ENCODE measurements around the gene NFE2L2. TPM values are rescaled to one million over a fixed set of nuclear protein-coding genes. Genes with fewer than 3 reads are reported as not detected.

Gene NFE2L2
- total and polyA plus RNA-seq, 12 donors, result 26.4 to 67.9 (median 54.9) TPM

DNA sequence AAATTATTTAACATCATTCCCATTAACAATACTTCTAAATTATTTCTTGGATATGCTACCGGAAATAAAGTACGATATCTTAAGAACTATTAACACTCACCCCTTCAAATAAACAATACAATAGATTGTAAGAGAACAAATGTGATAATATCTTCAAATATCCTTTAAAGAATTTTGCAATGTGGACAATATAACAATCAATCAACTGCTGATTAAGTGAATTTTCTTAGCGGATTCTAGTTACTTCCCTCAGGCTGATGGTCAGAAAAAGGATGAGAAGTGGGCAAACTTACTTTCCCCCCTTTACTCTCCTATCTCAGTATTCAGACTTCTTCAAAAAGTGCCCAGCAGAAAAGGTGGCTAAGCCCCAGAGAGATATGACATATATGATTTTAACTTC, 10.8 kb downstream of the NFE2L2 start:
- Histone ChIP-seq H3K27me3 (no peaks in the 10 kb centered on the region), H3K27ac (peak overlapping the region in 2 of 10 donors; percentile 7 to 77), H3K36me3 (peaks cover 0 to 36% (median 0%) of the 10 kb centered on the region in 9 donors), H3K4me3 (no peak overlapping the region), H3K9me3 (peaks cover 0 to 5% (median 0%) of the 10 kb centered on the region in 11 donors), H3K4me1 (peaks cover 21 to 98% (median 94%) of the 10 kb centered on the region in 9 donors)
- DNase-seq (no peak), ATAC-seq (no peak)
- intact Hi-C loops (cut with DNase I), result no loop called here
- 80 to 81% methylated on average over 3 of the region's 3 CpGs for WGBS, 2 donors
- TF ChIP-seq CTCF (IDR thresholded peaks at IDR 0.05), result no peak

DNA sequence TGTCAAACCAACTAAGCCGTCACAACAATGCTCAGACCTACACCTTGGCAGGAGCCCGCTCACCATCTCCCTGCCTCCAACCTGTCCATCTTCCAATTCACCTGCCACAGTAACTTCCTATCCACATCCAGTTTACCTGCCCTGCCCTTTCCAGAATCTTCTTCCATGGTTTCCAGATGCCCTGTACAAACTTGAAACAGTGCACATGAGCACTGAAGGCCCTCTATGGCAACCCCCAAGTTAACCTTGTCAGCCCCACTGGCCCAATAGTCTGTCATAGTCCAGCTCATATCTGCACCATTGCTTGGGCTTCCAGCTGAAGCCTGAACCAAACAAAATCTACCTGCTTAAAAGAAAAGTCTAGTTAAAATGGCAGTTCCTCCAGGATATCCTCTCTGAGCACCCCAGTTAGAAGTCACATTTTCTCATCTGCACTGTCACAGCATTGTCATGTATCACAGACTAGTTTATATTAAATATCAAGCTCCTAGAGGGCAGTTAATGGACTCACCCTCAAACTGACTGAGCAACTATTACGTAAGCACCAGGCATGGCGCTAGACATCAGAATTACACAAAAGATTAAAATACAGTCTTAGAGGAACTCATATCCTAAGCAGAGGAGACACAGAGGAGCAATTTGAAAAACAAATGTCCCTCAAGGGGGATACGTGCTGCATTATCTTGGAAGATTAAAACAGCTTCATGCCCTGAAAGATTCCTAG, 11.6 kb downstream of the NFE2L2 start:
- Histone ChIP-seq H3K36me3 (peaks cover 0 to 42% (median 0%) of the 10 kb centered on the region in 9 donors), H3K4me1 (peaks cover 25 to 100% (median 98%) of the 10 kb centered on the region in 9 donors), H3K27me3 (no peaks in the 10 kb centered on the region), H3K9me3 (peaks cover 0 to 3% (median 0%) of the 10 kb centered on the region in 11 donors), H3K4me3 (no peak overlapping the region), H3K27ac (peak overlapping the region in 8 of 10 donors; percentile 13 to 79 (median 62))
- ATAC-seq, result no peak
- WGBS, 2 donors, result 68 to 78% methylated on average over 5 of the region's 5 CpGs
- no peak for TF ChIP-seq CTCF (IDR thresholded peaks at IDR 0.05)
- intact Hi-C loops (cut with DNase I), result no loop called here
- no peak for DNase-seq

GRCh38 chr2:177251165-177251542, 13.4 kb downstream of the NFE2L2 start:
- DNase-seq, result no peak
- Histone ChIP-seq H3K9me3 (no peaks in the 10 kb centered on the region), H3K27me3 (no peaks in the 10 kb centered on the region), H3K4me1 (peaks cover 26 to 100% (median 99%) of the 10 kb centered on the region in 9 donors), H3K36me3 (peaks cover 0 to 37% (median 0%) of the 10 kb centered on the region in 9 donors), H3K27ac (peak overlapping the region in 9 of 10 donors; percentile 24 to 79 (median 58)), H3K4me3 (no peak overlapping the region)
- TF ChIP-seq CTCF (IDR thresholded peaks at IDR 0.05), result no peak
- ATAC-seq, result no peak
- 81 to 89% methylated on average over 3 of the region's 3 CpGs for WGBS, 2 donors
- intact Hi-C loops (cut with DNase I), result no loop called here

- Histone ChIP-seq H3K27ac (peak overlapping the region in 8 of 10 donors; percentile 3 to 79 (median 62)), H3K27me3 (no peaks in the 10 kb centered on the region), H3K4me1 (peaks cover 29 to 100% (median 99%) of the 10 kb centered on the region in 9 donors), H3K4me3 (no peak overlapping the region), H3K9me3 (no peaks in the 10 kb centered on the region), H3K36me3 (peaks cover 0 to 36% (median 0%) of the 10 kb centered on the region in 9 donors)
- WGBS, 2 donors, result 82 to 88% methylated on average over 5 of the region's 5 CpGs
- no peak for ATAC-seq
- intact Hi-C loops (cut with DNase I), result no loop called here
- TF ChIP-seq CTCF (IDR thresholded peaks at IDR 0.05), result no peak
- DNase-seq, result no peak
These were observed 14.1 kb downstream of the NFE2L2 start for GRCh38 chr2:177250461-177250860.

All from heart right ventricle (tissue), 16 donors.